UCSD-AML1 (cell line): ENCODE data around the gene KDM2A.
"Not testable (repeated sequence)": the region's sequence is repeated elsewhere in the genome, so short reads cannot be mapped to it uniquely, and the experiment has no call there.

Experiments used
- DNase-seq: peaks from one replicate; lab custom pipeline; 2025; ENCODE audit not compliant: unreplicated experiment; lab: John Stamatoyannopoulos, UW

KDM2A gene

GRCh38 chr11:67233584-67234190, 114.6 kb downstream of the KDM2A start:
- no peak for DNase-seq

GRCh38 chr11:67234571-67234970, 115.5 kb downstream of the KDM2A start:
- DNase-seq, result not testable (repeated sequence)

GRCh38 chr11:67237574-67237973, 118.5 kb downstream of the KDM2A start:
- no peak for DNase-seq

- no peak for DNase-seq
Measured at GRCh38 chr11:67238894-67239782, 120.1 kb downstream of the KDM2A start.

GRCh38 chr11:67239783-67240575, 120.9 kb downstream of the KDM2A start:
- DNase-seq, result peak; percentile 96

- peak; percentile 52 for DNase-seq
Measured at GRCh38 chr11:67240576-67241389, 121.7 kb downstream of the KDM2A start.

GRCh38 chr11:67242548-67242947, 123.5 kb downstream of the KDM2A start:
- no peak for DNase-seq

GRCh38 chr11:67243051-67243450, 124.0 kb downstream of the KDM2A start:
- DNase-seq, result no peak

GRCh38 chr11:67245046-67245445, 126.0 kb downstream of the KDM2A start:
- no peak for DNase-seq

GRCh38 chr11:67247946-67248550, 129.0 kb downstream of the KDM2A start:
- DNase-seq, result no peak

GRCh38 chr11:67248653-67249052, 129.6 kb downstream of the KDM2A start:
- no peak for DNase-seq

GRCh38 chr11:67250059-67251043, 131.3 kb downstream of the KDM2A start:
- DNase-seq, result no peak

GRCh38 chr11:67251841-67252240, 132.8 kb downstream of the KDM2A start:
- no peak for DNase-seq

- DNase-seq, result peak; percentile 52
Measured at GRCh38 chr11:67252831-67253239, 133.8 kb downstream of the KDM2A start.

GRCh38 chr11:67253872-67254624, 135.0 kb downstream of the KDM2A start:
- DNase-seq, result no peak

- DNase-seq, result no peak
Measured at GRCh38 chr11:67254798-67255197, 135.7 kb downstream of the KDM2A start.

- DNase-seq, result no peak
Measured at GRCh38 chr11:67255353-67255752, 136.3 kb downstream of the KDM2A start.

GRCh38 chr11:67255864-67256263, 136.8 kb downstream of the KDM2A start:
- no peak for DNase-seq
